ENCODE measurements around the gene RCAN3.

RCAN3 gene

DNA sequence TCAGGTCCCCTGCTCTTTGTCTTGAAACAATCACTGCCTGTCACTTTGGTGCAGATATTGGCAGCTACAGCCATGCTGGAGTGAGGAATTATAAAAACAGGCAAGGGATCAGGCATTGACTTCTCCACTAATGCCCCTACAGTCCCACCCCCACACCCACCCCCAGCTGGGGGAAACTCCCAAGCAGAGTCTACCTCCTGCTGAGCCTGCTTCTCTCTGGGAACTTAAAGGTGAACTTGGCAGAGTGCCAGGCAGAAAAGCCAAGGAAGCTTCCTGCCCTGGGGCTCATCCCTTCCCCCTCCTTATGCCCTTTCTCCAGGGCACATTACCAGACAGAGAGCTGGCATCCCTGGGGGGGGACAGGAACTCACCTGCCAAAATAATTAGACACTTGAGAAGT, 60.0 kb downstream of the RCAN3 start (continued):
- TF ChIP-seq ZBTB48 (tag by site-specific recombination; IDR thresholded peaks at IDR 0.05) (peak; percentile 54), ZNF324 (tag by site-specific recombination; IDR thresholded peaks at IDR 0.05) (no peak), ZNF707 (tag by site-specific recombination; IDR thresholded peaks at IDR 0.05) (peak; percentile 34; the same call in 1 of the 2 replicates), ZNF776 (tag by site-specific recombination; IDR thresholded peaks at IDR 0.05; ENCODE audit: borderline replicate concordance) (no peak; the same call in 1 of the 2 replicates), ZNF169 (tag by site-specific recombination; IDR thresholded peaks at IDR 0.05) (no peak), ZFP69B (tag by site-specific recombination; IDR thresholded peaks at IDR 0.05) (no peak), ZNF837 (tag by site-specific recombination; IDR thresholded peaks at IDR 0.05) (no peak), SALL2 (tag by site-specific recombination; IDR thresholded peaks at IDR 0.05; ENCODE audit: borderline replicate concordance) (no peak), ZNF155 (tag by site-specific recombination; IDR thresholded peaks at IDR 0.05) (no peak), ZXDB (tag by site-specific recombination; IDR thresholded peaks at IDR 0.05) (no peak), MEIS1 (CRISPR knock-in tag; IDR thresholded peaks at IDR 0.05; ENCODE audit: borderline replicate concordance) (no peak), REPIN1 (tag by site-specific recombination; IDR thresholded peaks at IDR 0.05; ENCODE audit: low read depth) (no peak), ZNF670 (tag by site-specific recombination; IDR thresholded peaks at IDR 0.05; ENCODE audit: low read depth) (no peak), SP2 (tag by site-specific recombination; IDR thresholded peaks at IDR 0.05) (no peak), ZNF792 (tag by site-specific recombination; IDR thresholded peaks at IDR 0.05) (no peak), ZNF843 (tag by site-specific recombination; IDR thresholded peaks at IDR 0.05) (no peak), ZNF747 (tag by site-specific recombination; IDR thresholded peaks at IDR 0.05) (no peak), MYNN (tag by site-specific recombination; IDR thresholded peaks at IDR 0.05; ENCODE audit: borderline replicate concordance) (no peak), ZNF501 (tag by site-specific recombination; IDR thresholded peaks at IDR 0.05) (no peak), ZNF48 (tag by site-specific recombination; IDR thresholded peaks at IDR 0.05) (no peak), ZNF658 (tag by site-specific recombination; IDR thresholded peaks at IDR 0.05) (no peak), HOXC10 (CRISPR knock-in tag; IDR thresholded peaks at IDR 0.05) (no peak), ZNF112 (tag by site-specific recombination; IDR thresholded peaks at IDR 0.05) (0 out of 2 replicates have a peak, but pooled peaks have one; percentile 37), ZNF16 (tag by site-specific recombination; IDR thresholded peaks at IDR 0.05; ENCODE audit: low read depth) (no peak), IKZF3 (tag by site-specific recombination; IDR thresholded peaks at IDR 0.05) (peak; percentile 55; the same call in 1 of the 2 replicates)
- TF ChIP-seq, protein P1, sequence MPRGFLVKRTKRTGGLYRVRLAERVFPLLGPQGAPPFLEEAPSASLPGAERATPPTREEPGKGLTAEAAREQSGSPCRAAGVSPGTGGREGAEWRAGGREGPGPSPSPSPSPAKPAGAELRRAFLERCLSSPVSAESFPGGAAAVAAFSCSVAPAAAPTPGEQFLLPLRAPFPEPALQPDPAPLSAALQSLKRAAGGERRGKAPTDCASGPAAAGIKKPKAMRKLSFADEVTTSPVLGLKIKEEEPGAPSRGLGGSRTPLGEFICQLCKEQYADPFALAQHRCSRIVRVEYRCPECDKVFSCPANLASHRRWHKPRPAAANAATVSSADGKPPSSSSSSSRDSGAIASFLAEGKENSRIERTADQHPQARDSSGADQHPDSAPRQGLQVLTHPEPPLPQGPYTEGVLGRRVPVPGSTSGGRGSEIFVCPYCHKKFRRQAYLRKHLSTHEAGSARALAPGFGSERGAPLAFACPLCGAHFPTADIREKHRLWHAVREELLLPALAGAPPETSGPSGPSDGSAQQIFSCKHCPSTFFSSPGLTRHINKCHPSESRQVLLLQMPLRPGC (tag by site-specific recombination; IDR thresholded peaks at IDR 0.05) = no peak
- TF ChIP-seq, protein P2, sequence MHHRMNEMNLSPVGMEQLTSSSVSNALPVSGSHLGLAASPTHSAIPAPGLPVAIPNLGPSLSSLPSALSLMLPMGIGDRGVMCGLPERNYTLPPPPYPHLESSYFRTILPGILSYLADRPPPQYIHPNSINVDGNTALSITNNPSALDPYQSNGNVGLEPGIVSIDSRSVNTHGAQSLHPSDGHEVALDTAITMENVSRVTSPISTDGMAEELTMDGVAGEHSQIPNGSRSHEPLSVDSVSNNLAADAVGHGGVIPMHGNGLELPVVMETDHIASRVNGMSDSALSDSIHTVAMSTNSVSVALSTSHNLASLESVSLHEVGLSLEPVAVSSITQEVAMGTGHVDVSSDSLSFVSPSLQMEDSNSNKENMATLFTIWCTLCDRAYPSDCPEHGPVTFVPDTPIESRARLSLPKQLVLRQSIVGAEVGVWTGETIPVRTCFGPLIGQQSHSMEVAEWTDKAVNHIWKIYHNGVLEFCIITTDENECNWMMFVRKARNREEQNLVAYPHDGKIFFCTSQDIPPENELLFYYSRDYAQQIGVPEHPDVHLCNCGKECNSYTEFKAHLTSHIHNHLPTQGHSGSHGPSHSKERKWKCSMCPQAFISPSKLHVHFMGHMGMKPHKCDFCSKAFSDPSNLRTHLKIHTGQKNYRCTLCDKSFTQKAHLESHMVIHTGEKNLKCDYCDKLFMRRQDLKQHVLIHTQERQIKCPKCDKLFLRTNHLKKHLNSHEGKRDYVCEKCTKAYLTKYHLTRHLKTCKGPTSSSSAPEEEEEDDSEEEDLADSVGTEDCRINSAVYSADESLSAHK (tag by site-specific recombination; IDR thresholded peaks at IDR 0.05) = no peak
- TF ChIP-seq, protein P3, sequence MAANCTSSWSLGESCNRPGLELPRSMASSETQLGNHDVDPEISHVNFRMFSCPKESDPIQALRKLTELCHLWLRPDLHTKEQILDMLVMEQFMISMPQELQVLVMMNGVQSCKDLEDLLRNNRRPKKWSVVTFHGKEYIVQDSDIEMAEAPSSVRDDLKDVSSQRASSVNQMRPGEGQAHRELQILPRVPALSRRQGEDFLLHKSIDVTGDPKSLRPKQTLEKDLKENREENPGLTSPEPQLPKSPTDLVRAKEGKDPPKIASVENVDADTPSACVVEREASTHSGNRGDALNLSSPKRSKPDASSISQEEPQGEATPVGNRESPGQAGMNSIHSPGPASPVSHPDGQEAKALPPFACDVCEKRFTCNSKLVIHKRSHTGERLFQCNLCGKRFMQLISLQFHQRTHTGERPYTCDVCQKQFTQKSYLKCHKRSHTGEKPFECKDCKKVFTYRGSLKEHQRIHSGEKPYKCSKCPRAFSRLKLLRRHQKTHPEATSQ (tag by site-specific recombination; IDR thresholded peaks at IDR 0.05) = no peak
- TF ChIP-seq, protein P4, sequence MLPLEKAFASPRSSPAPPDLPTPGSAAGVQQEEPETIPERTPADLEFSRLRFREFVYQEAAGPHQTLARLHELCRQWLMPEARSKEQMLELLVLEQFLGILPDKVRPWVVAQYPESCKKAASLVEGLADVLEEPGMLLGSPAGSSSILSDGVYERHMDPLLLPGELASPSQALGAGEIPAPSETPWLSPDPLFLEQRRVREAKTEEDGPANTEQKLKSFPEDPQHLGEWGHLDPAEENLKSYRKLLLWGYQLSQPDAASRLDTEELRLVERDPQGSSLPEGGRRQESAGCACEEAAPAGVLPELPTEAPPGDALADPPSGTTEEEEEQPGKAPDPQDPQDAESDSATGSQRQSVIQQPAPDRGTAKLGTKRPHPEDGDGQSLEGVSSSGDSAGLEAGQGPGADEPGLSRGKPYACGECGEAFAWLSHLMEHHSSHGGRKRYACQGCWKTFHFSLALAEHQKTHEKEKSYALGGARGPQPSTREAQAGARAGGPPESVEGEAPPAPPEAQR (tag by site-specific recombination; IDR thresholded peaks at IDR 0.05) = no peak
- TF ChIP-seq, protein P5, sequence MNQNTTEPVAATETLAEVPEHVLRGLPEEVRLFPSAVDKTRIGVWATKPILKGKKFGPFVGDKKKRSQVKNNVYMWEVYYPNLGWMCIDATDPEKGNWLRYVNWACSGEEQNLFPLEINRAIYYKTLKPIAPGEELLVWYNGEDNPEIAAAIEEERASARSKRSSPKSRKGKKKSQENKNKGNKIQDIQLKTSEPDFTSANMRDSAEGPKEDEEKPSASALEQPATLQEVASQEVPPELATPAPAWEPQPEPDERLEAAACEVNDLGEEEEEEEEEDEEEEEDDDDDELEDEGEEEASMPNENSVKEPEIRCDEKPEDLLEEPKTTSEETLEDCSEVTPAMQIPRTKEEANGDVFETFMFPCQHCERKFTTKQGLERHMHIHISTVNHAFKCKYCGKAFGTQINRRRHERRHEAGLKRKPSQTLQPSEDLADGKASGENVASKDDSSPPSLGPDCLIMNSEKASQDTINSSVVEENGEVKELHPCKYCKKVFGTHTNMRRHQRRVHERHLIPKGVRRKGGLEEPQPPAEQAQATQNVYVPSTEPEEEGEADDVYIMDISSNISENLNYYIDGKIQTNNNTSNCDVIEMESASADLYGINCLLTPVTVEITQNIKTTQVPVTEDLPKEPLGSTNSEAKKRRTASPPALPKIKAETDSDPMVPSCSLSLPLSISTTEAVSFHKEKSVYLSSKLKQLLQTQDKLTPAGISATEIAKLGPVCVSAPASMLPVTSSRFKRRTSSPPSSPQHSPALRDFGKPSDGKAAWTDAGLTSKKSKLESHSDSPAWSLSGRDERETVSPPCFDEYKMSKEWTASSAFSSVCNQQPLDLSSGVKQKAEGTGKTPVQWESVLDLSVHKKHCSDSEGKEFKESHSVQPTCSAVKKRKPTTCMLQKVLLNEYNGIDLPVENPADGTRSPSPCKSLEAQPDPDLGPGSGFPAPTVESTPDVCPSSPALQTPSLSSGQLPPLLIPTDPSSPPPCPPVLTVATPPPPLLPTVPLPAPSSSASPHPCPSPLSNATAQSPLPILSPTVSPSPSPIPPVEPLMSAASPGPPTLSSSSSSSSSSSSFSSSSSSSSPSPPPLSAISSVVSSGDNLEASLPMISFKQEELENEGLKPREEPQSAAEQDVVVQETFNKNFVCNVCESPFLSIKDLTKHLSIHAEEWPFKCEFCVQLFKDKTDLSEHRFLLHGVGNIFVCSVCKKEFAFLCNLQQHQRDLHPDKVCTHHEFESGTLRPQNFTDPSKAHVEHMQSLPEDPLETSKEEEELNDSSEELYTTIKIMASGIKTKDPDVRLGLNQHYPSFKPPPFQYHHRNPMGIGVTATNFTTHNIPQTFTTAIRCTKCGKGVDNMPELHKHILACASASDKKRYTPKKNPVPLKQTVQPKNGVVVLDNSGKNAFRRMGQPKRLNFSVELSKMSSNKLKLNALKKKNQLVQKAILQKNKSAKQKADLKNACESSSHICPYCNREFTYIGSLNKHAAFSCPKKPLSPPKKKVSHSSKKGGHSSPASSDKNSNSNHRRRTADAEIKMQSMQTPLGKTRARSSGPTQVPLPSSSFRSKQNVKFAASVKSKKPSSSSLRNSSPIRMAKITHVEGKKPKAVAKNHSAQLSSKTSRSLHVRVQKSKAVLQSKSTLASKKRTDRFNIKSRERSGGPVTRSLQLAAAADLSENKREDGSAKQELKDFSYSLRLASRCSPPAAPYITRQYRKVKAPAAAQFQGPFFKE (tag by site-specific recombination; IDR thresholded peaks at IDR 0.05; ENCODE audit: borderline replicate concordance) = no peak

All from HEK293 (cell line).